ENCODE measurements around the gene OR2AE1. TPM values are rescaled to one million over a fixed set of nuclear protein-coding genes. Genes with fewer than 3 reads are reported as not detected.

Gene OR2AE1
- polyA plus RNA-seq, 3 donors = not detected

DNA sequence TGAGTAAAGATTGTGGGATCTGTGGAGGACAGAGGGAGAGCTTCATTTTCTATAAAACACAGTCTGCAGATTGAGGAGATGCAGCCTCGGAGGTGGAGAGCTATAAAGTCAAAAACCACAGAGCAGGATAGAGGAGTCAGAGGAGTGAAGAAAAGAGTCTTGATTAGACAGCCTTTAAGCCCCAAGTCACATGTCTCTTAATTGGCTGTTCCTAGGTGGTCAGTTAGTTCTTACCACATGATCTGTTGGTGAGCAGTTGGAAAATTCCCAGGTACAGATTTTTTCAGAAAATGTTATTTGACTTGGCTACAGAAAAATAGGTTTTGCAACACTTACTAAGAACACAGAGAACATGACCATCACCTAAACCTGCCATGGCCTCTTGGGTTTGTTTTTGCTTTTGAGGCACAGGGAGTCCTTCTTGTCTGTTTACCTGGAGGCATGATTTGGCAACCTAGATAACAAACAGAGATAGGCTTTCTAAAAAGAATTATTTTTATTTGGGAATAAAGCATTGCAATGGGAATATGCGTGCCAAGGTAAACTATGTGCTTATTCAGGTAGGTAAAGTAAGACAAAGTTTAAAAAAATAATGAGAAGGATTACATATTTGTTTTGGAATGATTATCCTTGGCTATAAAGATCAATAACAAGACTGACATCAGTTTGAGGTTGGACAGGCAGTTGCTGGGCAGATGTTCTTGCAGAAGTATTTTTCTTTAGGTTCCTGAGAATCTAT lies 49.6 kb downstream of the OR2AE1 start:
- no peak overlapping the region for H3K27ac ChIP-seq (ENCODE audit: low read depth in 1 of 2, low read length in 2 of 2)
- H3K27me3 ChIP-seq (ENCODE audit: control insufficient read depth in 2 of 2, insufficient read depth in 2 of 2, low read length in 2 of 2) = peaks cover 3 to 6% of the 10 kb centered on the region in 2 donors
- 88% methylated on average over 1 of the region's 2 CpGs for WGBS (ENCODE audit: insufficient coverage)
- Mint-ChIP-seq H3K4me1 (no peaks in the 10 kb centered on the region), H3K36me3 (no peaks in the 10 kb centered on the region), H3K9me3 (peaks cover 0 to 4% (median 0%) of the 10 kb centered on the region in 7 donors), H3K27me3 (ENCODE audit: low read depth in 3 of 3) (peaks cover 4 to 18% (median 11%) of the 10 kb centered on the region in 3 donors), H3K4me3 (no peak overlapping the region), H3K27ac (no peak overlapping the region)
- no peak for DNase-seq
- TF ChIP-seq, protein P1, sequence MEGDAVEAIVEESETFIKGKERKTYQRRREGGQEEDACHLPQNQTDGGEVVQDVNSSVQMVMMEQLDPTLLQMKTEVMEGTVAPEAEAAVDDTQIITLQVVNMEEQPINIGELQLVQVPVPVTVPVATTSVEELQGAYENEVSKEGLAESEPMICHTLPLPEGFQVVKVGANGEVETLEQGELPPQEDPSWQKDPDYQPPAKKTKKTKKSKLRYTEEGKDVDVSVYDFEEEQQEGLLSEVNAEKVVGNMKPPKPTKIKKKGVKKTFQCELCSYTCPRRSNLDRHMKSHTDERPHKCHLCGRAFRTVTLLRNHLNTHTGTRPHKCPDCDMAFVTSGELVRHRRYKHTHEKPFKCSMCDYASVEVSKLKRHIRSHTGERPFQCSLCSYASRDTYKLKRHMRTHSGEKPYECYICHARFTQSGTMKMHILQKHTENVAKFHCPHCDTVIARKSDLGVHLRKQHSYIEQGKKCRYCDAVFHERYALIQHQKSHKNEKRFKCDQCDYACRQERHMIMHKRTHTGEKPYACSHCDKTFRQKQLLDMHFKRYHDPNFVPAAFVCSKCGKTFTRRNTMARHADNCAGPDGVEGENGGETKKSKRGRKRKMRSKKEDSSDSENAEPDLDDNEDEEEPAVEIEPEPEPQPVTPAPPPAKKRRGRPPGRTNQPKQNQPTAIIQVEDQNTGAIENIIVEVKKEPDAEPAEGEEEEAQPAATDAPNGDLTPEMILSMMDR (IDR thresholded peaks at IDR 0.05) = no peak
- no peak overlapping the region for H3K9ac ChIP-seq (ENCODE audit: insufficient read depth, low read length, poor library complexity, severe bottlenecking)
- no peaks in the 10 kb centered on the region for H3K9me3 ChIP-seq (replicated peaks in 1 of 2; ENCODE audit: control insufficient read depth in 1 of 2, insufficient read depth in 1 of 2, low read length in 2 of 2)
- no peak overlapping the region for H3K4me3 ChIP-seq (replicated peaks in 1 of 3; ENCODE audit: low read depth in 2 of 3, low read length in 3 of 3)
- H2AFZ ChIP-seq (ENCODE audit: insufficient read depth, low read depth, low read length, poor library complexity, severe bottlenecking) = no peak overlapping the region
- no peaks in the 10 kb centered on the region for H4K20me1 ChIP-seq (ENCODE audit: insufficient read depth, low read length)
- H3K36me3 ChIP-seq (replicated peaks in 1 of 2; ENCODE audit: control insufficient read depth in 1 of 2, insufficient read depth in 2 of 2, low read length in 2 of 2) = no peaks in the 10 kb centered on the region
- no peaks in the 10 kb centered on the region for H3K4me1 ChIP-seq (ENCODE audit: control insufficient read depth in 1 of 2, insufficient read depth in 2 of 2, low read length in 2 of 2)
- no peak overlapping the region for H3K4me2 ChIP-seq (replicated peaks; ENCODE audit: extremely low read depth, low read length, poor library complexity, severe bottlenecking)
- H3K79me2 ChIP-seq (ENCODE audit: insufficient read depth, low read length) = no peaks in the 10 kb centered on the region
- intact Hi-C loops (cut with micrococcal nuclease) = no loop called here

Small RNAs within 50 kb of the gene (small RNA-seq; reads per million reads assigned to genes)
- gene AC011904.1 (ENCODE audit: insufficient read length, low read depth) (not detected), gene CYP3A52P (ENCODE audit: insufficient read length, low read depth) (not detected)

Other genes with a start within 250 kb of the OR2AE1 start
- gene CYP3A5, start 197.0 kb downstream of the OR2AE1 start, polyA plus RNA-seq = under 1 TPM in 1 of 3 donors, not detected in 2; 0.05 TPM
- not detected for gene CYP3A7, start 141.8 kb downstream of the OR2AE1 start, polyA plus RNA-seq
- not detected for gene CYP3A4, start 92.8 kb downstream of the OR2AE1 start, polyA plus RNA-seq
- not detected for gene CYP3A43, start 49.0 kb downstream of the OR2AE1 start, polyA plus RNA-seq
- gene TRIM4, start 42.5 kb upstream of the OR2AE1 start, polyA plus RNA-seq = 10 to 100 TPM; 10.8 to 17.9 (median 12.5) TPM
- gene GJC3, start 52.6 kb upstream of the OR2AE1 start, polyA plus RNA-seq = not detected
- gene AZGP1, start 99.0 kb upstream of the OR2AE1 start, polyA plus RNA-seq = not detected
- 10 to 100 TPM; 10.4 to 24.3 (median 10.7) TPM for gene ZKSCAN1, start 138.6 kb upstream of the OR2AE1 start, polyA plus RNA-seq
- 1 to 10 TPM; 1.5 to 4.6 (median 4.4) TPM for gene ZSCAN21, start 172.7 kb upstream of the OR2AE1 start, polyA plus RNA-seq
- gene ZNF3, start 204.7 kb upstream of the OR2AE1 start, polyA plus RNA-seq = 10 to 100 TPM in 1 of 3 donors, 1 to 10 TPM in 2; 7.1 to 13.4 (median 8.9) TPM
- 100 to 1,000 TPM in 2 of 3 donors, 10 to 100 TPM in 1; 77.1 to 119 (median 109) TPM for gene COPS6, start 211.9 kb upstream of the OR2AE1 start, polyA plus RNA-seq
- gene MCM7, start 224.4 kb upstream of the OR2AE1 start, polyA plus RNA-seq = 10 to 100 TPM in 1 of 3 donors, 1 to 10 TPM in 2; 6.9 to 61.1 (median 8.8) TPM
- 10 to 100 TPM; 10.5 to 13.1 (median 12.6) TPM for gene AP4M1, start 224.6 kb upstream of the OR2AE1 start, polyA plus RNA-seq
- 10 to 100 TPM in 2 of 3 donors, 1 to 10 TPM in 1; 9.6 to 28.9 (median 11.0) TPM for gene TAF6, start 242.3 kb upstream of the OR2AE1 start, polyA plus RNA-seq
- 1 to 10 TPM; 6.2 to 6.8 (median 6.2) TPM for gene CNPY4, start 242.6 kb upstream of the OR2AE1 start, polyA plus RNA-seq
- under 1 TPM; 0.57 to 0.81 (median 0.59) TPM for gene MBLAC1, start 249.9 kb upstream of the OR2AE1 start, polyA plus RNA-seq

Measured in CD14-positive monocyte (primary cell).